Spleen (tissue), 11 donors: ENCODE results near the gene LPP. TPM values are rescaled to one million over a fixed set of nuclear protein-coding genes. Genes with fewer than 3 reads are reported as not detected.

Experiments
- DNase-seq: peaks from one replicate; pipeline ENCODE4 v3.0.0-alpha.2; 2020
- H3K27ac ChIP-seq, 8 donors: fragments of 200-600 bp; sonication (generic) in 7 of 8; 1 replicate in 4 of 8; 2 replicates in 4 of 8; pipeline versions ENCODE4 v1.5.0 to v1.8.0; 2016 to 2021; ENCODE audit warnings: inconsistent platforms in 4 of 8, mild to moderate bottlenecking in 4 of 8, moderate library complexity in 1 of 8
- H3K27me3 ChIP-seq, 7 donors: fragments of 200-600 bp; sonication (generic) in 6 of 7; replicated peaks in 1 of 7; 1 replicate in 4 of 7; 2 replicates in 3 of 7; pipeline versions ENCODE4 v1.5.0 to v1.8.0; 2016 to 2021; ENCODE audit warnings: inconsistent platforms in 3 of 7, mild to moderate bottlenecking in 1 of 7
- H3K36me3 ChIP-seq, 6 donors: fragments of 200-600 bp; sonication (generic) in 5 of 6; 1 replicate in 4 of 6; 2 replicates in 2 of 6; pipeline versions ENCODE4 v1.5.0 to v1.8.0; 2016 to 2021; ENCODE audit warnings: inconsistent platforms in 2 of 6
- H3K4me1 ChIP-seq, 6 donors: fragments of 200-600 bp; sonication (generic) in 5 of 6; 1 replicate in 3 of 6; 2 replicates in 3 of 6; pipeline versions ENCODE4 v1.5.0 to v1.8.0; 2016 to 2021; ENCODE audit warnings: inconsistent platforms in 3 of 6
- H3K4me3 ChIP-seq, 8 donors: fragments of 200-600 bp; sonication (generic) in 7 of 8; 1 replicate in 4 of 8; 2 replicates in 4 of 8; pipeline versions ENCODE4 v1.5.0 to v1.8.0; 2016 to 2021; ENCODE audit warnings: inconsistent platforms in 4 of 8, mild to moderate bottlenecking in 4 of 8, moderate library complexity in 2 of 8
- H3K9me3 ChIP-seq, 8 donors: fragments of 200-600 bp; sonication (generic) in 7 of 8; 1 replicate in 4 of 8; 2 replicates in 4 of 8; pipeline versions ENCODE4 v1.5.0 to v1.8.0; 2016 to 2021; ENCODE audit warnings: inconsistent platforms in 4 of 8
- POLR2A ChIP-seq, 3 donors: fragments of 450-650 bp; IDR thresholded peaks; one replicate each; pipeline ENCODE4 v1.5.1; 2017; ENCODE audit warnings: antibody characterized with exemption in 3 of 3, mild to moderate bottlenecking in 1 of 3
- POLR2AphosphoS5 ChIP-seq, 3 donors: sonication (generic); formaldehyde crosslinking; IDR thresholded peaks; one replicate each; pipeline ENCODE4 v1.5.1; 2017; ENCODE audit warnings: antibody characterized with exemption in 3 of 3
- WGBS, 5 donors: extraction: QIAGEN DNeasy Blood & Tissue Kit in 3 of 5; methylation state at CpG; one replicate each; pipeline versions ENCODE4 v1.1.5 to v1.1.7; 2013 to 2018; 5-methylcytosine and 5-hydroxymethylcytosine counted together
- intact Hi-C: fragments of 100-400 bp; cut with DNase I; formaldehyde crosslinking; loops from one replicate; pipeline ENCODE4 v1.15.0; 2023; ENCODE audit warnings: low total_unique reads
- polyA plus RNA-seq, 3 donors: library from polyadenylated mRNA; stranded (reverse); fragments of 200-250 nt; gene quantifications; one replicate each; pipeline ENCODE4 v1.2.1, GENCODE V29; 2013
- total RNA-seq, 7 donors: library from RNA; depleted of rRNA in 3 of 7; stranded (reverse); fragments of >200 nt in 3 of 7; fragmentation: NEBNext Ultra II Directional in 4 of 7; extraction: Animal tissue kit (Norgen Biotek cat#: 25700) in 4 of 7; gene quantifications; one replicate each; pipeline versions ENCODE4 v1.1.0 to v1.2.1, GENCODE V29; 2016 to 2021
- TF ChIP-seq, protein P1 (sequence below), 11 experiments: fragments of 200-600 bp in 7 of 11; fragments of 450-650 bp in 4 of 11; sonication (generic) in 4 of 11; IDR thresholded peaks in 8 of 11; conservative IDR thresholded peaks in 3 of 11; 1 replicate in 7 of 11; 2 replicates in 4 of 11; pipeline versions ENCODE4 v1.4.0 to v1.8.0; 2016 to 2021; ENCODE audit warnings: antibody characterized with exemption in 11 of 11, inconsistent platforms in 4 of 11, mild to moderate bottlenecking in 1 of 11
- donor health status: healthy with polysubstance abuse.
- donor health status: DM: no; HTN: no; CAD: no; lungs with moderate emphysema.
- donor health status: DM: no; HTN: no; CAD: no.
- donor health status: Bipolar disorder and iron deficiency.
- donor health status: healthy.
- donor health status: DM: no; HTN: no; CAD: no.
- donor health status: DM: yes; HTN: yes; CAD: no.

The LPP gene
- total and polyA plus RNA-seq, 10 donors = 2.4 to 270 (median 156) TPM

DNA sequence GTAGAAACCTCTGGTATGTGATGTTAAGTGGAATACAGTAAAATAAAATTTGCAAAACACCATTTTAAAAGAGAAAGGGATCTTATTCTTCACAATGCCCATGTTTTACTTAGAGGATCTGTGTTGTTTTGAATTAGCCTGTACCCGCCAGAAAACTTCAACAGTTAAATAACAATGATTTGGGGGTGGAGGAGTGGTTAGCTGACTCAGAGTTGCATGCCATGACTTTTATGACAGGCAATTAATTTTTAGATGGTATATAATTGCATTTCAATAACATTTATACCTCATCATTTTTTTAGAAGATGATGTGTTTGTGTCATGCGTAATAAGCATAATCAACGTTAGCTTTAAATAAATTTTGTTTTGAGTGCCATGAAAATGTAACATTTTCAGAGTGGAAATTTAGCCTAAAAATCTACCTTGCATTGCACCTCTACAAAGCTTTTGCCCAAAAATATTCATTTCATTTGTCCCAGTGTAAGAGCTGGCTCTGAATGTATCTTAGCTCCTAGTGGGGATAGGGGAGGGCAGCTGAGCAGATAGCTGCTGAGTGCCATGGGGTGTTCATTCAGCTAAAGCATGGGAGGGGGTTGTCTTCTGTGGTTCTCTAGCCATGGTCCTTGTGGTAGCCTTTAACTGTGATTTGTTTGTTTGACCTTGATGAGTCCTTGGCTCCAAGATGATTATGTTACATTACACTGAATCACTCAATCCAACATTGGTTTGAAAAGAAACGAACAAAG is 379.8 kb downstream of the LPP start:
- no peak for DNase-seq
- no peaks in the 10 kb centered on the region for H3K27me3 ChIP-seq
- intact Hi-C loops = no loop called here
- no peak overlapping the region for H3K4me3 ChIP-seq
- no peaks in the 10 kb centered on the region for H3K9me3 ChIP-seq
- H3K4me1 ChIP-seq = no peaks in the 10 kb centered on the region
- WGBS, 5 donors = 86 to 93% (median 92%) methylated on average over 4 of the region's 4 CpGs
- TF ChIP-seq, protein P1, sequence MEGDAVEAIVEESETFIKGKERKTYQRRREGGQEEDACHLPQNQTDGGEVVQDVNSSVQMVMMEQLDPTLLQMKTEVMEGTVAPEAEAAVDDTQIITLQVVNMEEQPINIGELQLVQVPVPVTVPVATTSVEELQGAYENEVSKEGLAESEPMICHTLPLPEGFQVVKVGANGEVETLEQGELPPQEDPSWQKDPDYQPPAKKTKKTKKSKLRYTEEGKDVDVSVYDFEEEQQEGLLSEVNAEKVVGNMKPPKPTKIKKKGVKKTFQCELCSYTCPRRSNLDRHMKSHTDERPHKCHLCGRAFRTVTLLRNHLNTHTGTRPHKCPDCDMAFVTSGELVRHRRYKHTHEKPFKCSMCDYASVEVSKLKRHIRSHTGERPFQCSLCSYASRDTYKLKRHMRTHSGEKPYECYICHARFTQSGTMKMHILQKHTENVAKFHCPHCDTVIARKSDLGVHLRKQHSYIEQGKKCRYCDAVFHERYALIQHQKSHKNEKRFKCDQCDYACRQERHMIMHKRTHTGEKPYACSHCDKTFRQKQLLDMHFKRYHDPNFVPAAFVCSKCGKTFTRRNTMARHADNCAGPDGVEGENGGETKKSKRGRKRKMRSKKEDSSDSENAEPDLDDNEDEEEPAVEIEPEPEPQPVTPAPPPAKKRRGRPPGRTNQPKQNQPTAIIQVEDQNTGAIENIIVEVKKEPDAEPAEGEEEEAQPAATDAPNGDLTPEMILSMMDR (IDR thresholded peaks at IDR 0.05 in 8 of 11, conservative IDR thresholded peaks at IDR 0.05 in 3 of 11) = no peak
- TF ChIP-seq POLR2AphosphoS5 (IDR thresholded peaks at IDR 0.05) (no peak), POLR2A (IDR thresholded peaks at IDR 0.05) (no peak)
- H3K27ac ChIP-seq = no peak overlapping the region
- H3K36me3 ChIP-seq = no peaks in the 10 kb centered on the region

DNA sequence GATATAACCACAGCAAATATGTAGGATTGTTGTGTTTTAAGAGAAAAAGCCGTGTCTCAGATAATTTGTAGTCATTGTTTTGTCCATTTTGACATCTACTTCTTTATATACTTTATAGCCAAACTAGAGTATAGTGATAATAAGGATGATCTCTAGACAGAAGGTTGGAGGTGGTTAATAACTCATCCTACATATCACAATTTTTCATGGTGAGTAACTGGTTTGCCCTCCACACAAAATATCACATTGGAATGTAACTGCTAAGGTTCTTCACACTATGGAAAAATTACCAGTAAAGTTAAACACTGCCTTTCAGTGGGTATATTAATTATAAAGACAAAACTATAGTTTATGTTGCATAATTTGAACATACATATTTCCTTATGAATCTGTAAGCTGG is 380.7 kb downstream of the LPP start:
- no peaks in the 10 kb centered on the region for H3K9me3 ChIP-seq
- TF ChIP-seq POLR2A (IDR thresholded peaks at IDR 0.05) = no peak
- TF ChIP-seq POLR2AphosphoS5 (IDR thresholded peaks at IDR 0.05) = no peak
- TF ChIP-seq, protein P1 (IDR thresholded peaks at IDR 0.05 in 8 of 11, conservative IDR thresholded peaks at IDR 0.05 in 3 of 11) = no peak

DNA sequence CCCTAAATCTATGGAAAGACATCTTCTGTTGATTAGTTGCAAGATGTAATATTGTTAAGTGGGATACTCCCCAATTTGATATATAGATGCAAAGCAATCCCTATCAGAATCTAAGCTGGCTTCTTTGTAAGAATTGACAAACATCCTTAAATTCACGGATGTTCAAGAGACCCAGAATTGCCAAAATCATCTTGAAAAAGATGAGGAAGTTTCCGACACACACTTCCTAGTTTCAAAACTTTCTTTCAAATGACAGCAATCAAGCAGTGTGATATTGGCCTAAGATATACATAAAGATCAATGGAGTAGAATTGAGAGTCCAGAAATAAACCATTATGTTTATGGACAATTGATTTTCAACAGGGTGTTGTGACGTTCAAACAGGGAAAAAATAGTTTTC is 383.6 kb downstream of the LPP start:
- Histone ChIP-seq H3K4me1 (peaks cover 0 to 7% (median 0%) of the 10 kb centered on the region in 6 donors), H3K9me3 (no peaks in the 10 kb centered on the region), H3K4me3 (no peak overlapping the region), H3K27me3 (no peaks in the 10 kb centered on the region), H3K27ac (no peak overlapping the region), H3K36me3 (no peaks in the 10 kb centered on the region)
- WGBS, 5 donors = 63 to 92% (median 83%) methylated on average over 3 of the region's 3 CpGs
- no peak for DNase-seq
- TF ChIP-seq POLR2A (IDR thresholded peaks at IDR 0.05) (no peak), POLR2AphosphoS5 (IDR thresholded peaks at IDR 0.05) (no peak)
- TF ChIP-seq, protein P1 (IDR thresholded peaks at IDR 0.05 in 8 of 11, conservative IDR thresholded peaks at IDR 0.05 in 3 of 11) = no peak
- intact Hi-C loops = no loop called here

More for the DNA sequence above, 380.7 kb downstream of the LPP start:
- DNase-seq = no peak
- H3K36me3 ChIP-seq = no peaks in the 10 kb centered on the region
- H3K4me1 ChIP-seq = no peaks in the 10 kb centered on the region
- intact Hi-C loops = no loop called here
- WGBS, 5 donors = 94 to 98% (median 97%) methylated on average over 1 of the region's 1 CpG
- H3K27ac ChIP-seq = no peak overlapping the region
- no peak overlapping the region for H3K4me3 ChIP-seq
- no peaks in the 10 kb centered on the region for H3K27me3 ChIP-seq

DNA sequence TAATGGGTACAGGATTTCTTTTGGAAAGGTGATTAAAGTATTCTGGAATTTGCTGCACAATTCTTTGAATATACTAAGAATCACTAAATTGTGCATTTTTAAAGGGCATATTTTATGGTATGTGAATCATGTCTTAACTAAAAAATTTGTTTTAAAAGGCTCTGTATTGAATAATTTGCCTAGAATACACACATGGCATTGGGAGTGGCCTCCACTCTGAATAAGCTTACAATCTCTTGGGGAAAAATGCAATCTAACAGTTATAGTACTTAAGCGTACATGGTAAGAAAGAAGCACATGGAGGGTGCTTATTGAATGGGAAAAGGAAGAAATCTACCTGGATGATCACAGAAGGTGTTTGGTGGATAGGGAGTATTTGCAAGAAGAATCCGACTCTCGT is 385.1 kb downstream of the LPP start:
- Histone ChIP-seq H3K9me3 (no peaks in the 10 kb centered on the region), H3K27me3 (no peaks in the 10 kb centered on the region), H3K27ac (no peak overlapping the region), H3K4me3 (no peak overlapping the region), H3K4me1 (peaks cover 0 to 9% (median 0%) of the 10 kb centered on the region in 6 donors), H3K36me3 (no peaks in the 10 kb centered on the region)
- no peak for DNase-seq
- WGBS, 5 donors = 97 to 99% (median 99%) methylated on average over 3 of the region's 3 CpGs
- TF ChIP-seq POLR2AphosphoS5 (IDR thresholded peaks at IDR 0.05) = no peak
- TF ChIP-seq POLR2A (IDR thresholded peaks at IDR 0.05) = no peak
- intact Hi-C loops = no loop called here
